IMR-90 (cell line): ENCODE results near the gene MTA1. TPM values are rescaled to one million over a fixed set of nuclear protein-coding genes. Genes with fewer than 3 reads are reported as not detected.

Source experiments
- ATAC-seq: fragments of 200-7000 bp; cut with Tn5 transposase; 2 replicates; pipeline ENCODE4 v1.9.1; 2020; ENCODE audit warnings: low read depth, mild to moderate bottlenecking, moderate library complexity
- BruUV-seq: library from RNA; stranded (reverse); fragments of 400-500 nt; replicated peaks from 2 replicates; lab custom pipeline; 2021; lab: Mats Ljungman, UMichigan
- CTCF ChIA-PET: fragments of 300-600 bp; formaldehyde crosslinking; extraction: SDS; loops from one replicate; lab custom pipeline; 2021; ENCODE audit warnings: antibody characterized with exemption; lab: Yijun Ruan, JAX
- POLR2A ChIA-PET: fragments of 300-600 bp; sonication (Branson Sonifier 250); formaldehyde crosslinking; loops from one replicate; lab custom pipeline; 2022; ENCODE audit warnings: antibody characterized with exemption; ENCODE audit not compliant: unreplicated experiment; lab: Charles Lee
- DNase-seq: peaks from one replicate; pipeline ENCODE4 v3.0.0; 2013
- H2AFZ ChIP-seq: replicated peaks from 2 replicates; pipeline ENCODE3; 2013; ENCODE audit warnings: low read length, mild to moderate bottlenecking; ENCODE audit not compliant: poor library complexity
- H2AK5ac ChIP-seq: 2 replicates; pipeline ENCODE4 v1.6.1; 2013; ENCODE audit warnings: low read depth, low read length, inconsistent platforms
- H2AK9ac ChIP-seq: replicated peaks from 2 replicates; pipeline ENCODE3; 2013; ENCODE audit warnings: mild to moderate bottlenecking, low read depth, low read length, moderate library complexity; ENCODE audit not compliant: poor library complexity
- H2BK120ac ChIP-seq: 2 replicates; pipeline ENCODE4 v1.6.1; 2013; ENCODE audit warnings: low read depth, low read length, inconsistent platforms
- H2BK15ac ChIP-seq: 3 replicates; pipeline ENCODE4 v1.6.1; 2013; ENCODE audit warnings: low read depth, low read length, inconsistent platforms
- H2BK20ac ChIP-seq: 2 replicates; pipeline ENCODE4 v1.6.1; 2013; ENCODE audit warnings: low read depth, mild to moderate bottlenecking, inconsistent platforms, low read length, moderate library complexity
- H2BK5ac ChIP-seq: 2 replicates; pipeline ENCODE4 v1.6.1; 2013; ENCODE audit warnings: mild to moderate bottlenecking, low read depth, low read length, inconsistent platforms; ENCODE audit not compliant: poor library complexity, severe bottlenecking
- H3K14ac ChIP-seq: replicated peaks from 2 replicates; pipeline ENCODE4 v1.6.1; 2013; ENCODE audit warnings: low read depth, low read length, inconsistent platforms
- H3K18ac ChIP-seq: 2 replicates; pipeline ENCODE4 v1.6.1; 2013; ENCODE audit warnings: low read depth, low read length, control low read depth
- H3K23ac ChIP-seq: 2 replicates; pipeline ENCODE4 v1.6.1; 2013; ENCODE audit warnings: low read depth, low read length, inconsistent platforms
- H3K27ac ChIP-seq: 2 replicates; pipeline ENCODE4 v1.5.1; 2013; ENCODE audit warnings: mild to moderate bottlenecking, control low read depth, low read length; ENCODE audit not compliant: insufficient read depth
- H3K27me3 ChIP-seq: 2 replicates; pipeline ENCODE4 v1.6.1; 2013; ENCODE audit warnings: low read length; ENCODE audit not compliant: control insufficient read depth, insufficient read depth
- H3K36me3 ChIP-seq: 2 replicates; pipeline ENCODE4 v1.6.1; 2013; ENCODE audit warnings: low read length, mixed read lengths; ENCODE audit not compliant: control insufficient read depth, insufficient read depth
- H3K4ac ChIP-seq: 2 replicates; pipeline ENCODE4 v1.6.1; 2013; ENCODE audit warnings: low read depth, low read length, inconsistent platforms
- H3K4me1 ChIP-seq: 2 replicates; pipeline ENCODE4 v1.6.1; 2013; ENCODE audit warnings: low read length, mixed read lengths; ENCODE audit not compliant: control insufficient read depth, insufficient read depth
- H3K4me2 ChIP-seq: 2 replicates; pipeline ENCODE4 v1.6.1; 2013; ENCODE audit warnings: low read depth, mild to moderate bottlenecking, control low read depth, low read length, moderate library complexity
- H3K4me3 ChIP-seq: 2 replicates; pipeline ENCODE4 v1.5.1; 2013; ENCODE audit warnings: low read depth, mild to moderate bottlenecking, control low read depth, low read length, moderate library complexity; ENCODE audit not compliant: insufficient read depth
- H3K56ac ChIP-seq: 2 replicates; pipeline ENCODE4 v1.6.1; 2013; ENCODE audit warnings: low read length, inconsistent platforms; ENCODE audit not compliant: insufficient read depth; ENCODE audit errors: extremely low read depth
- H3K79me1 ChIP-seq, 2 experiments: 2 replicates each; pipeline ENCODE4 v1.6.1; 2013; ENCODE audit warnings: low read length in 2 of 2, inconsistent platforms in 1 of 2, low read depth in 1 of 2
- H3K9ac ChIP-seq: 2 replicates; pipeline ENCODE4 v1.6.1; 2013; ENCODE audit warnings: low read depth, low read length, control low read depth
- H3K9me1 ChIP-seq: 2 replicates; pipeline ENCODE4 v1.6.1; 2013; ENCODE audit warnings: low read length, inconsistent platforms; ENCODE audit not compliant: insufficient read depth
- H3K9me3 ChIP-seq: 2 replicates; pipeline ENCODE4 v1.6.1; 2013; ENCODE audit warnings: low read length; ENCODE audit not compliant: control insufficient read depth, insufficient read depth
- H4K20me1 ChIP-seq: 2 replicates; pipeline ENCODE4 v1.6.1; 2013; ENCODE audit warnings: low read length, inconsistent platforms; ENCODE audit not compliant: insufficient read depth
- H4K5ac ChIP-seq: 2 replicates; pipeline ENCODE4 v1.6.1; 2013; ENCODE audit warnings: mild to moderate bottlenecking, low read depth, low read length, control low read depth
- H4K8ac ChIP-seq, 2 experiments: 2 replicates each; pipeline ENCODE4 v1.6.1; 2013; ENCODE audit warnings: low read depth in 2 of 2, low read length in 2 of 2, control low read depth in 1 of 2, inconsistent platforms in 1 of 2
- H4K91ac ChIP-seq: 2 replicates; pipeline ENCODE4 v1.6.1; 2013; ENCODE audit warnings: low read depth, low read length, inconsistent platforms; ENCODE audit not compliant: insufficient read depth
- FOS ChIP-seq: fragments of 150-350 bp; IDR thresholded peaks from 2 replicates; pipeline ENCODE4 v1.6.1; 2016; ENCODE audit warnings: low read depth, low read length
- MAZ ChIP-seq: IDR thresholded peaks from 2 replicates; pipeline ENCODE4 v1.6.1; 2012; ENCODE audit warnings: low read depth, mild to moderate bottlenecking, low read length, improper control_type of control experiment, moderate library complexity, borderline replicate concordance
- MXI1 ChIP-seq: IDR thresholded peaks from 2 replicates; pipeline ENCODE4 v1.6.1; 2012; ENCODE audit warnings: low read depth, mild to moderate bottlenecking, low read length, moderate library complexity, borderline replicate concordance
- NFE2L2 ChIP-seq: fragments of 150-350 bp; IDR thresholded peaks from 2 replicates; pipeline ENCODE4 v1.6.1; 2016; ENCODE audit warnings: low read depth, mild to moderate bottlenecking, low read length
- POLR2A ChIP-seq: IDR thresholded peaks from 2 replicates; pipeline ENCODE4 v1.6.1; 2012; ENCODE audit warnings: mild to moderate bottlenecking, low read depth, low read length
- RCOR1 ChIP-seq: IDR thresholded peaks from 2 replicates; pipeline ENCODE4 v1.6.1; 2012; ENCODE audit warnings: mild to moderate bottlenecking, low read length, improper control_type of control experiment; ENCODE audit not compliant: insufficient replicate concordance
- RFX5 ChIP-seq: IDR thresholded peaks from 2 replicates; pipeline ENCODE4 v1.8.0; 2012; ENCODE audit warnings: low read depth, mild to moderate bottlenecking, low read length, moderate library complexity
- SMC3 ChIP-seq: fragments of 150-350 bp; IDR thresholded peaks from 2 replicates; pipeline ENCODE4 v1.6.1; 2016; ENCODE audit warnings: low read depth, mild to moderate bottlenecking, antibody characterized with exemption, low read length, moderate library complexity
- WGBS, 2 experiments: methylation state at CpG; one replicate each; pipeline versions ENCODE4 v1.1.5 to v1.1.7; 2013; ENCODE audit warnings: missing lambda C conversion rate in 2 of 2; ENCODE audit not compliant: insufficient read length in 1 of 2; ENCODE audit errors: extremely low coverage in 2 of 2; 5-methylcytosine and 5-hydroxymethylcytosine counted together
- dilution Hi-C: fragments of 300-500 bp; cut with HindIII; formaldehyde crosslinking; loops from one replicate; pipeline ENCODE4 v1.14.3; 2018; ENCODE audit warnings: low sequenced_read_pairs; ENCODE audit not compliant: unreplicated experiment
- in situ Hi-C: fragments of 300-500 bp; cut with MboI; formaldehyde crosslinking; loops from 3 replicates; pipeline ENCODE4 v1.14.3; 2019; ENCODE audit warnings: low sequenced_read_pairs, inconsistent platforms, mixed read lengths
- intact Hi-C: fragments of 100-400 bp; cut with micrococcal nuclease; formaldehyde crosslinking; loops from 2 replicates; pipeline ENCODE4 v1.10.0; 2022
- polyA plus RNA-seq, 3 experiments: library from polyadenylated mRNA; depleted of rRNA; stranded (reverse); fragments of >200 nt; gene quantifications; 2 replicates each; pipeline ENCODE4 v1.2.3, GENCODE V29; 2012; ENCODE audit warnings: low replicate concordance in 1 of 3
- total RNA-seq: library from RNA; depleted of rRNA; stranded (reverse); fragments of >200 nt; gene quantifications from 2 replicates; pipeline ENCODE4 v1.2.3, GENCODE V29; 2012
- TF ChIP-seq, protein P1 (sequence below): conservative IDR thresholded peaks from 2 replicates; pipeline ENCODE4 v1.5.1; 2012; ENCODE audit warnings: mild to moderate bottlenecking, low read depth, low read length, improper control_type of control experiment
- TF ChIP-seq, protein P2 (sequence below): fragments of 150-350 bp; IDR thresholded peaks from 2 replicates; pipeline ENCODE4 v1.6.1; 2017; ENCODE audit warnings: mild to moderate bottlenecking, antibody characterized with exemption, low read length, low read depth

MTA1 gene
- total and polyA plus RNA-seq, 2 of the 4 experiments (the other 2 are of a cell fraction) = 21.5 to 61.6 TPM

DNA sequence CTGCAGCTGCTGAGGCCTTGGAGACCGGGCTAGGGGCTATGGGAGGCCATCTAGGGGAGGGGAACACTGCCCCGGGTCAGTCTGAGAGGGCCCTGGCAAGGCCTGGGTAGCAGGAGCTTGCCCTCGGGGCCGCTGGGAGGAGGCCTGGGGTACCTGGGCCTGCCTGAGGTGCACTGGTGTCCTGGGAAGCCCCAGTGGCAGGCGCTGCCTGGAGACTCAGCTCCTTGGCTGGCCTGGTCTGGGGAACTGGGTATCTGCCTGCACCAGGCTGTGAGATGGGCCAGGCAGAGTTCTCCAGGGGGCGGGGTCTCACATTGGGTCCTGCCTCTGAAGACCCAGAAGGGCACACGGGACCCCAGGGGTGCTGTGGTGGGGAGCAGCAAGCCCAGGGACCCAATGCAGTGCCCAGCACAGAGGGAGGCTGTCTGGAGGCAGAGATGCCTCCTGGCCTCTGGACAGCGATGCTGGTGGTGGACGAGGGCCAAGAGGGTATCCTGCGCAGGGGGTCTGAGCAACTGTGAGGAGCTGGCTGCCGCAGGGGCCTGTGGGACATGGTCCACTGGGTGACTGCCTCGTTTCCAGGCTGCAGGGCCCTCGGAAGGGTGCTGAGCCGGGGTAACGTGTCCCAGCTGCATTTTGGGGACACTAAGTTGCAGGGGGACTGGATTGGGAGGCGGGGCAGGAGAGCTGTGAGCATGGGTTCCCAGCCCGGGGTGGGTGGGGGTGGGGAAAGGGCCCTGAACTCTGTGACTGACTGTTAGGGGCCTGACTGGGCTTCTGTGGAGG lies 7.4 kb upstream of the MTA1 start:
- H3K27me3 ChIP-seq = no peaks in the 10 kb centered on the region

More for the DNA sequence above, 7.4 kb upstream of the MTA1 start:
- Histone ChIP-seq H3K9ac (no peak overlapping the region), H3K4ac (no peak overlapping the region), H3K27ac (no peak overlapping the region), H3K36me3 (no peaks in the 10 kb centered on the region), H2BK15ac (no peak overlapping the region), H2BK20ac (no peak overlapping the region), H3K56ac (no peak overlapping the region), H3K23ac (no peak overlapping the region), H3K4me3 (no peak overlapping the region), H2BK5ac (no peak overlapping the region), H3K79me1 (no peaks in the 10 kb centered on the region; a peak in 1 of 4 replicates), H4K8ac (no peak overlapping the region), H3K4me1 (peaks cover 5% of the 10 kb centered on the region), H2AK9ac (peak overlapping the region; percentile 81), H3K4me2 (no peak overlapping the region), H3K9me1 (no peaks in the 10 kb centered on the region), H2AFZ (peak overlapping the region; percentile 21), H3K18ac (no peak overlapping the region), H2BK120ac (no peak overlapping the region), H2AK5ac (no peak overlapping the region; the same call in 1 of the 2 replicates), H4K20me1 (no peaks in the 10 kb centered on the region), H3K9me3 (no peaks in the 10 kb centered on the region), H4K5ac (no peak overlapping the region), H4K91ac (no peak overlapping the region), H3K14ac (no peak overlapping the region)
- in situ Hi-C loops (no loop called here), dilution Hi-C loops (no loop called here), intact Hi-C loops (no loop called here)
- no peak for DNase-seq
- no peak for ATAC-seq
- ChIA-PET CTCF (no interaction called here), POLR2A (interaction anchor here (0.5 kb wide), 1 partner anchor 70 kb away, joined by 4 read pairs; no protein-coding TSS in a partner anchor)
- BruUV-seq = no TSS peak
- TF ChIP-seq MAZ = no peak
- no peak for TF ChIP-seq MXI1
- TF ChIP-seq, protein P1, sequence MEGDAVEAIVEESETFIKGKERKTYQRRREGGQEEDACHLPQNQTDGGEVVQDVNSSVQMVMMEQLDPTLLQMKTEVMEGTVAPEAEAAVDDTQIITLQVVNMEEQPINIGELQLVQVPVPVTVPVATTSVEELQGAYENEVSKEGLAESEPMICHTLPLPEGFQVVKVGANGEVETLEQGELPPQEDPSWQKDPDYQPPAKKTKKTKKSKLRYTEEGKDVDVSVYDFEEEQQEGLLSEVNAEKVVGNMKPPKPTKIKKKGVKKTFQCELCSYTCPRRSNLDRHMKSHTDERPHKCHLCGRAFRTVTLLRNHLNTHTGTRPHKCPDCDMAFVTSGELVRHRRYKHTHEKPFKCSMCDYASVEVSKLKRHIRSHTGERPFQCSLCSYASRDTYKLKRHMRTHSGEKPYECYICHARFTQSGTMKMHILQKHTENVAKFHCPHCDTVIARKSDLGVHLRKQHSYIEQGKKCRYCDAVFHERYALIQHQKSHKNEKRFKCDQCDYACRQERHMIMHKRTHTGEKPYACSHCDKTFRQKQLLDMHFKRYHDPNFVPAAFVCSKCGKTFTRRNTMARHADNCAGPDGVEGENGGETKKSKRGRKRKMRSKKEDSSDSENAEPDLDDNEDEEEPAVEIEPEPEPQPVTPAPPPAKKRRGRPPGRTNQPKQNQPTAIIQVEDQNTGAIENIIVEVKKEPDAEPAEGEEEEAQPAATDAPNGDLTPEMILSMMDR = no peak
- TF ChIP-seq NFE2L2 = no peak
- no peak for TF ChIP-seq RCOR1
- TF ChIP-seq, protein P2, sequence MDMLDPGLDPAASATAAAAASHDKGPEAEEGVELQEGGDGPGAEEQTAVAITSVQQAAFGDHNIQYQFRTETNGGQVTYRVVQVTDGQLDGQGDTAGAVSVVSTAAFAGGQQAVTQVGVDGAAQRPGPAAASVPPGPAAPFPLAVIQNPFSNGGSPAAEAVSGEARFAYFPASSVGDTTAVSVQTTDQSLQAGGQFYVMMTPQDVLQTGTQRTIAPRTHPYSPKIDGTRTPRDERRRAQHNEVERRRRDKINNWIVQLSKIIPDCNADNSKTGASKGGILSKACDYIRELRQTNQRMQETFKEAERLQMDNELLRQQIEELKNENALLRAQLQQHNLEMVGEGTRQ = no peak
- no peak for TF ChIP-seq RFX5
- no peak for TF ChIP-seq POLR2A
- no peak for TF ChIP-seq FOS
- TF ChIP-seq SMC3 = no peak
- 62% methylated on average over 11 of the region's 17 CpGs; no CpG with 5 or more reads in 1 of the 2 experiments for WGBS, 2 experiments
